Mucosa of descending colon (tissue), 3 donors: ENCODE results near the gene RPTOR. TPM values are rescaled to one million over a fixed set of nuclear protein-coding genes. Genes with fewer than 3 reads are reported as not detected.
A peak's percentile ranks its signal among the peaks of the same experiment; 100 is the strongest.

Experiments
- ATAC-seq: fragments of 200-7000 bp; cut with Tn5 transposase; one replicate; pipeline ENCODE4 v1.9.1; 2020; ENCODE audit warnings: mild to moderate bottlenecking, moderate library complexity
- DNase-seq, 3 donors: peaks; one replicate each; pipeline ENCODE4 v3.0.0-alpha.2; 2020
- H3K36me3 ChIP-seq: fragments of 200-600 bp; one replicate; pipeline ENCODE4 v1.8.0; 2021; ENCODE audit warnings: low read depth, mild to moderate bottlenecking
- H3K4me1 ChIP-seq: fragments of 200-600 bp; one replicate; pipeline ENCODE4 v1.8.0; 2021; ENCODE audit warnings: low read depth, mild to moderate bottlenecking
- H3K4me3 ChIP-seq: fragments of 200-600 bp; one replicate; pipeline ENCODE4 v1.8.0; 2021; ENCODE audit warnings: mild to moderate bottlenecking
- H3K9me3 ChIP-seq: fragments of 200-600 bp; one replicate; pipeline ENCODE4 v1.8.0; 2021; ENCODE audit warnings: mild to moderate bottlenecking
- CTCF ChIP-seq: fragments of 200-600 bp; IDR thresholded peaks from one replicate; pipeline ENCODE4 v1.8.0; 2022; ENCODE audit warnings: antibody characterized with exemption, mild to moderate bottlenecking
- intact Hi-C, 2 donors: fragments of 100-400 bp; cut with DNase I in 1 of 2; cut with micrococcal nuclease in 1 of 2; formaldehyde crosslinking; loops; one replicate each; pipeline versions ENCODE4 v1.11.0 to v1.11.1; 2022; cut with DNase I, micrococcal nuclease
- total RNA-seq, 3 donors: library from RNA; stranded (reverse); fragmentation: NEBNext Ultra II Directional in 2 of 3; extraction: Animal tissue kit (Norgen Biotek cat#: 25700) in 2 of 3; gene quantifications; one replicate each; pipeline versions ENCODE4 v1.2.1 to v1.2.4, GENCODE V29; 2021 to 2023
- donor health status: DM: no; HTN: no; CAD: no; lungs with moderate emphysema.
- donor health status: DM: no; HTN: no; CAD: no.
- donor health status: DM: no; HTN: yes; CAD: no.

RPTOR gene
- total RNA-seq, 3 donors from 2014 or later = 30.5 to 44.4 (median 37.2) TPM

- no peaks in the 10 kb centered on the region for H3K36me3 ChIP-seq
- DNase-seq (no peak), ATAC-seq (no peak)
- no peak for TF ChIP-seq CTCF
- H3K9me3 ChIP-seq = no peaks in the 10 kb centered on the region
- H3K4me3 ChIP-seq = no peak overlapping the region
- H3K4me1 ChIP-seq = no peaks in the 10 kb centered on the region
- intact Hi-C loops = no loop called here
Observed at GRCh38 chr17:80920441-80920840, 375.8 kb downstream of the RPTOR start.

- no peak for DNase-seq
- Histone ChIP-seq H3K4me1 (no peaks in the 10 kb centered on the region), H3K4me3 (no peak overlapping the region), H3K9me3 (no peaks in the 10 kb centered on the region), H3K36me3 (no peaks in the 10 kb centered on the region)
- no peak for TF ChIP-seq CTCF
- no peak for ATAC-seq
- intact Hi-C loops = no loop called here
Observed at GRCh38 chr17:80921159-80921558, 376.5 kb downstream of the RPTOR start.

DNA sequence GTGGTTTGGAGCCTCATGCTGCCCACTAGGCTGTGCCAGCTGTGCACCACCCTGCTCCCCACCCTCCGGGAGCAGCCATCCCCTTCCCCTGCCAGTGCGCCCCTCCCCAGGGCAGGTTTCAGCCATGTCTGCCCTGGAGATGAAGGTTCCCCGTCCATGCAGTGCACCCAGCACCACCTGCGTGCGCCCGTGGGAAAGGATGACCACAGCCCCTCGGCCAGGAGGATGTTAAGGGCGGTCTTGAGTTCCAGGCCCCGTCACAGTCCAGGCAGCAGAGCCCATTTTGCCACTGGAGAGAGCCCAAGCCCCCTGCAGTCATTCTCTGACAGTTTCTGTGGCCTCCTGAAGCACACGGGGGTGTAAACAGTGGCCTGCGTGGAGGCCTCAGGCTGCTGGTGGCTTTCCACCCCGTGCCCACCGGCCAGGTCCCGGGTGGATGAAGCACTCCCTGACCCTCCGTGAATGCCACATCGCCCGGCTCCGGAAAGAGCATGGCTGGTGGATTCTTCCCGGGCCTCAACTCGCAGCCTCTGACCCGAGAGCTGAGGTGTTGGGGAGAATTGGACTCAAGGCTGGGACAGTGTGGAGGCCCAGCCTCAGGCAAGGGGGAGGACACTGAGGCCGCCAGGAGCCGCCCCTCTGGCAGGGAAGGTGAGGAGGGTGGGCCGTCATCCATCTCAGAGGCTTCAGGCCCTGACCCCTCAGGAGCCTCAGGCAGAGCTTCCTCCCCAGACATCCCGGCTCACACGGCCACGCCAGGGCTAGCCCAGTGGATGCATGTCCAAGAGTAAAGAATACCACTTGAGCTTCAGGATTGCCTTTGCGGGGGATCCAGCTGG is 377.3 kb downstream of the RPTOR start:
- Histone ChIP-seq H3K9me3 (no peaks in the 10 kb centered on the region), H3K4me3 (no peak overlapping the region), H3K36me3 (no peaks in the 10 kb centered on the region), H3K4me1 (no peaks in the 10 kb centered on the region)
- no peak for TF ChIP-seq CTCF
- DNase-seq (no peak), ATAC-seq (no peak)
- intact Hi-C loops = no loop called here

- H3K9me3 ChIP-seq = no peaks in the 10 kb centered on the region
- TF ChIP-seq CTCF = no peak
- H3K36me3 ChIP-seq = no peaks in the 10 kb centered on the region
- no peak for ATAC-seq
- no peak overlapping the region for H3K4me3 ChIP-seq
- no peaks in the 10 kb centered on the region for H3K4me1 ChIP-seq
- intact Hi-C loops = no loop called here
- DNase-seq = peak in 1 of 3 donors; percentile 46
Observed at GRCh38 chr17:80922580-80923160, 378.0 kb downstream of the RPTOR start.

GRCh38 chr17:80923211-80924110 is 378.8 kb downstream of the RPTOR start:
- Histone ChIP-seq H3K36me3 (no peaks in the 10 kb centered on the region), H3K4me3 (no peak overlapping the region), H3K9me3 (no peaks in the 10 kb centered on the region), H3K4me1 (no peaks in the 10 kb centered on the region)
- no peak for TF ChIP-seq CTCF
- no peak for ATAC-seq
- no peak for DNase-seq
- intact Hi-C loops = no loop called here
